Mesodermal cell (in vitro differentiated cells): ENCODE results near the gene TP53RK.
"Not testable (repeated sequence)": the region's sequence is repeated elsewhere in the genome, so short reads cannot be mapped to it uniquely, and the experiment has no call there.

Experiments used
- H3K27ac ChIP-seq: 2 replicates; pipeline ENCODE4 v1.7.0; 2013; ENCODE audit warnings: mild to moderate bottlenecking, low read depth, low read length, moderate library complexity; ENCODE audit not compliant: severe bottlenecking
- H3K36me3 ChIP-seq: 2 replicates; pipeline ENCODE4 v1.7.1; 2013; ENCODE audit warnings: mild to moderate bottlenecking, low read length, moderate library complexity; ENCODE audit not compliant: control insufficient read depth, insufficient read depth
- H3K4me1 ChIP-seq: one replicate; pipeline ENCODE4 v1.7.1; 2013; ENCODE audit warnings: mild to moderate bottlenecking, low read length; ENCODE audit not compliant: insufficient read depth, control insufficient read depth, poor library complexity, severe bottlenecking
- H3K4me3 ChIP-seq: 2 replicates; pipeline ENCODE4 v1.7.0; 2013; ENCODE audit warnings: low read length, control low read depth, mild to moderate bottlenecking; ENCODE audit not compliant: insufficient read depth, poor library complexity, severe bottlenecking; ENCODE audit errors: extremely low read depth
- H3K9me3 ChIP-seq: 2 replicates; pipeline ENCODE4 v1.7.1; 2013; ENCODE audit warnings: mild to moderate bottlenecking, low read length, moderate library complexity; ENCODE audit not compliant: control insufficient read depth
- WGBS, 2 experiments: methylation state at CpG; one replicate each; pipeline ENCODE4 v1.1.5; 2013; ENCODE audit warnings: missing lambda C conversion rate in 2 of 2; ENCODE audit not compliant: insufficient coverage in 2 of 2; 5-methylcytosine and 5-hydroxymethylcytosine counted together

The TP53RK gene

DNA sequence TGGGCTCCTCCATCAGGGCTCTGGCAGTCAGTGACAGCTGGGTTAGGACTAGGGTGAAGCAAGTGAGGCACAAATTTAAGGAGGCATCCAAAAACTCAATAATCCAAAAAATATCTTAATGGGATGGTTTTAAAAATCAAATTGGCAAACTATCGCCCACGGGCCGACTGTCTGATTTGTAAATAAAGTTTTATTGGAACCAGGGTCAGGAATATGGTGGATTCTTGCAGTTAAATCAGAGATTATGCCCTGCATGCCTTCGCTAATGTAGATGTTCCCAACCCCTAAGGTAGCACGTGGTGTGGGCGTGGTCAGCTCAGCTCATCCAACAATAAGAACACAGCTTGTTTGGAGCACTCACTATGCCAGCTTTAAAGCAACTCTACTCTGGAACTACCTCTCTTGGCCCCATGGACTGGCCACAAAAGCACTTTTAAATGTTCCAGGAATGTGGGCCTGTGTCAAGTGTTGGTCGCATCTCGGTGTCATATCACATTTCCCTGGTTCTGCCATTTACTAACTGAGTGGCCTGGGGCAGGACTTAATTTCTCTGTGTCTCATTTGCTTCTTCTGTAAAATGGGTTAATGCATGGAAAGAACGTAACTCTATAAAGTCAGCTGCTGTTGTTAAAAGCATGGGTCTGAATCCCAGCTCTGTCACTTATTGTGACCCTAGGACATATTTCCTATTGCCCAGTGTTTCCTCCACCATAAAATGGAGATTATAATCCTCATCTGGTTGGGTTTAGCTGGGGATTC is 7.0 kb downstream of the TP53RK start:
- peaks cover 12% of the 10 kb centered on the region for H3K4me1 ChIP-seq
- no peak overlapping the region for H3K4me3 ChIP-seq
- H3K9me3 ChIP-seq, result no peaks in the 10 kb centered on the region
- no peak overlapping the region for H3K27ac ChIP-seq
- 77 to 81% methylated on average over 7 to 9 of the region's 9 CpGs for WGBS, 2 experiments
- H3K36me3 ChIP-seq, result peaks cover 39% of the 10 kb centered on the region

DNA sequence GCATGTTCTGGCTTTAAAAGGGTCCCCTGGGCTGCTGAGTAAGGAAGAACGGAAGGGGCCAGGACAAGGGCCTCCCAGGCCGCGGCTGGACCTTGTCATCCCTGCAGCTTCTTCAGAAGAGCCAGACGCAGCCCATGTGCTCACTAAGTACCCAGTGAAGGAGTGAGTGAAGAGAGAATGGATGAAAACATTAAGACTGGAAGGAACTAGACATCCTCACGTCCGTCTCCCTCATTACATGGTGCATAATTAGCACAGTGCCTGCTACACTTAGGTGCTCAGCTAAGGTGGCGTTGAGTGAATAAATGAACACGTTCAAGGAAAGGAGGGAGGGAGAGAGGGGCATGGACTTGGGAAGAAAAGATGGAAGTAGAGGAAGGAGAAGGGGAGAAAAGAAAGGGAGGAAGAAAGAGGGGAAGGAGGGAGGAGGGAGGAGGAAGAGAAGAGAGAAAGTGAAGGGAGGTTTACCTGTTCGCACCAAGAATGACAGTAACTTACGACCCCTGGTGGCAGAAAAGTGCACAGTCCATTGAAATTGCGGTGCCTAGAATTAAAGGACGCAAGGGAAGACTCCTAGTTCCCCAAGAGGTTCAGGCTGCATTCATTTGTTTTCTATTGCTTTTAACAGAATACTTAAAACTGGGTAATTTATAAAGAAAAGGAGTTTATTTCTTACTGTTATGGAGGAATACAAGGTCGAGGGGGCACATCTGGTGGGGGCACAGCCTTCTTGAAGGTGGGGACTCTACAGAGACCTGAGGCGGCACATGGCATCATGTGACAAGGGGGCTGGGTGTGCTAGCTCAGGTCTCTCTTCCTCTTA is 8.0 kb downstream of the TP53RK start:
- 59 to 62% methylated on average over 12 to 13 of the region's 14 CpGs for WGBS, 2 experiments
- Histone ChIP-seq H3K9me3 (no peaks in the 10 kb centered on the region), H3K36me3 (peaks cover 29% of the 10 kb centered on the region), H3K4me3 (no peak overlapping the region), H3K27ac (no peak overlapping the region), H3K4me1 (peaks cover 12% of the 10 kb centered on the region)

- H3K9me3 ChIP-seq, result no peaks in the 10 kb centered on the region
- peaks cover 12% of the 10 kb centered on the region for H3K4me1 ChIP-seq
- H3K4me3 ChIP-seq, result no peak overlapping the region
- no peak overlapping the region for H3K27ac ChIP-seq
- WGBS, 2 experiments, result 96% methylated on average over 2 of the region's 2 CpGs
- H3K36me3 ChIP-seq, result peaks cover 23% of the 10 kb centered on the region
Measured at GRCh38 chr20:46680684-46681031, 8.6 kb downstream of the TP53RK start.

GRCh38 chr20:46678516-46678915 is 10.7 kb downstream of the TP53RK start:
- H3K9me3 ChIP-seq, result no peaks in the 10 kb centered on the region
- H3K36me3 ChIP-seq, result peaks cover 9% of the 10 kb centered on the region
- 90 to 100% methylated on average over 1 to 2 of the region's 4 CpGs for WGBS, 2 experiments
- no peak overlapping the region for H3K4me3 ChIP-seq
- H3K4me1 ChIP-seq, result peaks cover 9% of the 10 kb centered on the region
- no peak overlapping the region for H3K27ac ChIP-seq

GRCh38 chr20:46677608-46678007 is 11.6 kb downstream of the TP53RK start:
- Histone ChIP-seq H3K4me1 (peaks cover 5% of the 10 kb centered on the region), H3K4me3 (no peak overlapping the region), H3K36me3 (peaks cover 9% of the 10 kb centered on the region), H3K9me3 (no peaks in the 10 kb centered on the region), H3K27ac (no peak overlapping the region)
- WGBS, 2 experiments, result 90% methylated on average over 2 of the region's 5 CpGs; no CpG with 5 or more reads in 1 of the 2 experiments

- WGBS, 2 experiments, result 84 to 86% methylated on average over 4 to 8 of the region's 14 CpGs
Measured at GRCh38 chr20:46676649-46677316, 12.5 kb downstream of the TP53RK start.

GRCh38 chr20:46674253-46675083 is 14.8 kb downstream of the TP53RK start:
- 56 to 78% methylated on average over 4 to 5 of the region's 14 CpGs for WGBS, 2 experiments
- Histone ChIP-seq H3K9me3 (peaks cover 10% of the 10 kb centered on the region), H3K27ac (no peak overlapping the region), H3K4me1 (peaks cover 5% of the 10 kb centered on the region), H3K4me3 (no peak overlapping the region), H3K36me3 (no peaks in the 10 kb centered on the region)

More at GRCh38 chr20:46676649-46677316, 12.5 kb downstream of the TP53RK start:
- not testable (repeated sequence) for H3K27ac ChIP-seq, H3K36me3 ChIP-seq, H3K9me3 ChIP-seq, H3K4me3 ChIP-seq, H3K4me1 ChIP-seq

- Histone ChIP-seq H3K36me3 (no peaks in the 10 kb centered on the region), H3K4me1 (peaks cover 5% of the 10 kb centered on the region), H3K27ac (no peak overlapping the region), H3K9me3 (peaks cover 10% of the 10 kb centered on the region), H3K4me3 (no peak overlapping the region)
- 83 to 93% methylated on average over 7 of the region's 11 CpGs for WGBS, 2 experiments
Measured at GRCh38 chr20:46673394-46674252, 15.6 kb downstream of the TP53RK start.

DNA sequence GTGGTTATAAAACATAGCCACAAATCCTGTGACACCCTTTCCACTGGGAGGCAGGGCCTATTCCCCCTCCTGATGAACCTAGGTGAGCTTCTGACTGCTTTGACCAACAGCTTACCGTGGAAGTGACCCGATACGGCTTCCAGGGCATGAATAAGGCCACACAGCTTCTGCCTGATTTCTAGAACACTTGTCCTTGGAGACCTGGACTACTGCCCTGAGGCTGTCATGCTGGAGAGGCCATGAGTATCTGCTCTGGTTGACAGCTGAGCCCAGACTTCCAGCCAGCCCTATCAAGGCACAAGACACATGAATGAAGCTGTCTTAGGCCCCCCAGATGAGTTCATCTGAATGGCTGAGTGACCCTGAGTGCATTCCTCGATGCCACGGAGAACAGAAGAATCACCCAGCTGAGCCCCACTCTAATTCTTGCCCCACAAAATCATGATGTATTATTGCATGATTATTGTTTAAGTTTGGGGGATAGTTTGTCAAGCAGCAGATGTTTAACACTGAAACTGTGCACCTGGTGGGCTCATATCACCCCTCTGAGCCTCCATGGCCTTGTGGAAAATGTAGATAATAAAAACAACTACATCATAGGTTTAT is 16.6 kb downstream of the TP53RK start:
- 93 to 97% methylated on average over 3 to 4 of the region's 5 CpGs for WGBS, 2 experiments
- H3K36me3 ChIP-seq, result no peaks in the 10 kb centered on the region
- peaks cover 10% of the 10 kb centered on the region for H3K9me3 ChIP-seq
- H3K27ac ChIP-seq, result no peak overlapping the region
- no peak overlapping the region for H3K4me3 ChIP-seq
- H3K4me1 ChIP-seq, result peaks cover 5% of the 10 kb centered on the region
